ENCODE results near the gene MAPK11.

Gene MAPK11

GRCh38 chr22:50218153-50218995 is 51.8 kb downstream of the MAPK11 start:
- 93 to 95% methylated on average over 40 to 43 of the region's 43 CpGs for WGBS, 2 experiments (ENCODE audit: insufficient coverage in 2 of 2)
- Histone ChIP-seq H3K27ac (ENCODE audit: low read depth, low read length, severe bottlenecking) (no peak overlapping the region), H3K36me3 (ENCODE audit: control insufficient read depth, insufficient read depth, low read length) (peaks cover 86% of the 10 kb centered on the region), H3K4me3 (ENCODE audit: extremely low read depth, insufficient read depth, low read length, poor library complexity, severe bottlenecking) (no peak overlapping the region), H3K9me3 (ENCODE audit: control insufficient read depth, low read length) (no peaks in the 10 kb centered on the region), H3K4me1 (ENCODE audit: control insufficient read depth, insufficient read depth, low read length, poor library complexity, severe bottlenecking) (no peaks in the 10 kb centered on the region)

GRCh38 chr22:50217543-50218152 is 52.5 kb downstream of the MAPK11 start:
- no peaks in the 10 kb centered on the region for H3K4me1 ChIP-seq (ENCODE audit: control insufficient read depth, insufficient read depth, low read length, poor library complexity, severe bottlenecking)
- no peak overlapping the region for H3K4me3 ChIP-seq (ENCODE audit: extremely low read depth, insufficient read depth, low read length, poor library complexity, severe bottlenecking)
- H3K36me3 ChIP-seq (ENCODE audit: control insufficient read depth, insufficient read depth, low read length), result peaks cover 86% of the 10 kb centered on the region
- no peak overlapping the region for H3K27ac ChIP-seq (ENCODE audit: low read depth, low read length, severe bottlenecking)
- H3K9me3 ChIP-seq (ENCODE audit: control insufficient read depth, low read length), result no peaks in the 10 kb centered on the region
- WGBS, 2 experiments (ENCODE audit: insufficient coverage in 2 of 2), result 92% methylated on average over 15 to 18 of the region's 21 CpGs

- Histone ChIP-seq H3K4me3 (ENCODE audit: extremely low read depth, insufficient read depth, low read length, poor library complexity, severe bottlenecking) (no peak overlapping the region), H3K9me3 (ENCODE audit: control insufficient read depth, low read length) (no peaks in the 10 kb centered on the region), H3K36me3 (ENCODE audit: control insufficient read depth, insufficient read depth, low read length) (peaks cover 86% of the 10 kb centered on the region), H3K27ac (ENCODE audit: low read depth, low read length, severe bottlenecking) (no peak overlapping the region), H3K4me1 (ENCODE audit: control insufficient read depth, insufficient read depth, low read length, poor library complexity, severe bottlenecking) (no peaks in the 10 kb centered on the region)
- WGBS, 2 experiments (ENCODE audit: insufficient coverage in 2 of 2), result 96 to 97% methylated on average over 55 to 57 of the region's 57 CpGs
Observed at GRCh38 chr22:50216684-50217520, 53.3 kb downstream of the MAPK11 start.

GRCh38 chr22:50216055-50216683 is 54.0 kb downstream of the MAPK11 start:
- H3K4me3 ChIP-seq (ENCODE audit: extremely low read depth, insufficient read depth, low read length, poor library complexity, severe bottlenecking), result no peak overlapping the region
- H3K27ac ChIP-seq (ENCODE audit: low read depth, low read length, severe bottlenecking), result no peak overlapping the region
- no peaks in the 10 kb centered on the region for H3K9me3 ChIP-seq (ENCODE audit: control insufficient read depth, low read length)
- peaks cover 86% of the 10 kb centered on the region for H3K36me3 ChIP-seq (ENCODE audit: control insufficient read depth, insufficient read depth, low read length)
- WGBS, 2 experiments (ENCODE audit: insufficient coverage in 2 of 2), result 92 to 95% methylated on average over 12 to 13 of the region's 15 CpGs
- no peaks in the 10 kb centered on the region for H3K4me1 ChIP-seq (ENCODE audit: control insufficient read depth, insufficient read depth, low read length, poor library complexity, severe bottlenecking)

GRCh38 chr22:50215297-50216054 is 54.7 kb downstream of the MAPK11 start:
- 96 to 97% methylated on average over 9 to 11 of the region's 17 CpGs for WGBS, 2 experiments (ENCODE audit: insufficient coverage in 2 of 2)
- Histone ChIP-seq H3K36me3 (ENCODE audit: control insufficient read depth, insufficient read depth, low read length) (peaks cover 86% of the 10 kb centered on the region), H3K9me3 (ENCODE audit: control insufficient read depth, low read length) (no peaks in the 10 kb centered on the region), H3K4me3 (ENCODE audit: extremely low read depth, insufficient read depth, low read length, poor library complexity, severe bottlenecking) (no peak overlapping the region), H3K4me1 (ENCODE audit: control insufficient read depth, insufficient read depth, low read length, poor library complexity, severe bottlenecking) (no peaks in the 10 kb centered on the region), H3K27ac (ENCODE audit: low read depth, low read length, severe bottlenecking) (no peak overlapping the region)
